Measurements from ENCODE around the gene GARIN5B.

DNA sequence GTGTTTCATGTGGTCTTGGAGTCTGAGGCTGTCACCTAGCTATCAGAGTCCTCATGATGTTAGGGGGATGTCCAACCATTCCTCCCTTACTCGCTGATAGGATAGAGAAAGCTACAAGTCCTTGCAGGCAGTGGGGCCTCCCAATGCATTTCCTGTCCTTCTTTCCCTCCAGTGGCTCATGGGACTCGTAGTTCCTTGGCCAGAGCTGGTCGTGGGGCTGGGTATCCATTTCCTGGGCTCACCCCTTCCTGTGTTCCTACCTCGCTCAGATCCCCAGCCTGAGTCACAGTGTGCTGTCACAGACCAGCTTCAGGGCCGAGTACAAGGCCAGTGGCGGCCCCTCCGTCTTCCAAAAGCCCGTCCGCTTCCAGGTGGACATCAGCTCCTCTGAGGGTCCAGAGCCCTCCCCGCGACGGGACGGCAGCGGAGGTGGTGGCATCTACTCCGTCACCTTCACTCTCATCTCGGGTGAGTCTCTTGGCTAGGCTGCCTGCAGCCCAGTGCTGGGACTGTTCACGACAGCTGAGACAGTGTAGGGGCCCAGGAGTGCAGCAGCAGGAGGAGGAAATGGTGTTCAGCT, 57.0 kb downstream of the GARIN5B start:
- TF ChIP-seq, protein P1, sequence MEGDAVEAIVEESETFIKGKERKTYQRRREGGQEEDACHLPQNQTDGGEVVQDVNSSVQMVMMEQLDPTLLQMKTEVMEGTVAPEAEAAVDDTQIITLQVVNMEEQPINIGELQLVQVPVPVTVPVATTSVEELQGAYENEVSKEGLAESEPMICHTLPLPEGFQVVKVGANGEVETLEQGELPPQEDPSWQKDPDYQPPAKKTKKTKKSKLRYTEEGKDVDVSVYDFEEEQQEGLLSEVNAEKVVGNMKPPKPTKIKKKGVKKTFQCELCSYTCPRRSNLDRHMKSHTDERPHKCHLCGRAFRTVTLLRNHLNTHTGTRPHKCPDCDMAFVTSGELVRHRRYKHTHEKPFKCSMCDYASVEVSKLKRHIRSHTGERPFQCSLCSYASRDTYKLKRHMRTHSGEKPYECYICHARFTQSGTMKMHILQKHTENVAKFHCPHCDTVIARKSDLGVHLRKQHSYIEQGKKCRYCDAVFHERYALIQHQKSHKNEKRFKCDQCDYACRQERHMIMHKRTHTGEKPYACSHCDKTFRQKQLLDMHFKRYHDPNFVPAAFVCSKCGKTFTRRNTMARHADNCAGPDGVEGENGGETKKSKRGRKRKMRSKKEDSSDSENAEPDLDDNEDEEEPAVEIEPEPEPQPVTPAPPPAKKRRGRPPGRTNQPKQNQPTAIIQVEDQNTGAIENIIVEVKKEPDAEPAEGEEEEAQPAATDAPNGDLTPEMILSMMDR (IDR thresholded peaks at IDR 0.05), result no peak
- TF ChIP-seq EP300 (IDR thresholded peaks at IDR 0.05), result no peak
- TF ChIP-seq POLR2A (IDR thresholded peaks at IDR 0.05), result no peak
- no peak for TF ChIP-seq POLR2AphosphoS5 (IDR thresholded peaks at IDR 0.05)

Data from upper lobe of left lung (tissue), 4 donors.